Inferior parietal cortex (tissue), 1 donor: Measurements from ENCODE around the gene NCBP3.
"Not testable (repeated sequence)": the region's sequence is repeated elsewhere in the genome, so short reads cannot be mapped to it uniquely, and the experiment has no call there.

Experiments
- DNase-seq: peaks from one replicate; pipeline ENCODE4 v3.0.0-alpha.2; 2016; ENCODE audit errors: extremely low spot score

NCBP3 gene

DNA sequence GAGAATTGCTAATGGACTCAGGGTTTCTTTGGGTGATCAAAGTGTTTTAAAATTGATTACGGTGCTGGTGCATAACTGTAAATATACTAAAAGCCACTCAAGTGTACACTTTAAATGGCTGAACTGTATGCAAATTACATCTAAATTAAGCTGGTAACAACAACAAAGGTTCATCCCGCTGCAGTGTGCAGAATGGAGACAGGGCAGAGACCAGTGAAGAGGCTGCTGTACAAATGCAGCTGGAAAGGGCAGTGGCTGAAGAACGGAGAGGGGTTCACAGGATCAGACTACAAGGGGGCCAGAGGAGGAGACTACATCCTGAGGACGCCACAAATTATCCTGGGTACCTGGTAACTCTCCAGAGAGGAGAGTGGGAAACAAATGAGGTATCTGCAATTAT lies 36.0 kb downstream of the NCBP3 start:
- DNase-seq: no peak

DNA sequence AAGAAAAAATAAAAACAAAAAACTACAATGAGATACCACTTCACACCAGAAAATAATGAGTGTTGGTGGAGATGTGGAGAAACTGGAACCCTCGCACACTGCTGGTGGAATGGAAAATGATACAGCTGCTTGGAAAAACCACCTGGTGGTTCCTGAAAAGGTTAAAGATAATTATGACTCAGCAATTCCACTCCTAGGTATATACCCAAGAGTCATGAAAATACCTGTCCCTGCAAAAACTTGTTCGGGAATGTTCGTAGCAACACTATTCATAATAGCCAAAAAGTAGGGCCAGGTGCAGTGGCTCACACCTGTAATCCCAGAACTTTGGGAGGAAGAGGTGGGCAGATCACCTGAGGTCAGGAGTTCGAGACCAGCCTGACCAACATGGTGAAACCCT lies 36.9 kb downstream of the NCBP3 start:
- DNase-seq: no peak

DNA sequence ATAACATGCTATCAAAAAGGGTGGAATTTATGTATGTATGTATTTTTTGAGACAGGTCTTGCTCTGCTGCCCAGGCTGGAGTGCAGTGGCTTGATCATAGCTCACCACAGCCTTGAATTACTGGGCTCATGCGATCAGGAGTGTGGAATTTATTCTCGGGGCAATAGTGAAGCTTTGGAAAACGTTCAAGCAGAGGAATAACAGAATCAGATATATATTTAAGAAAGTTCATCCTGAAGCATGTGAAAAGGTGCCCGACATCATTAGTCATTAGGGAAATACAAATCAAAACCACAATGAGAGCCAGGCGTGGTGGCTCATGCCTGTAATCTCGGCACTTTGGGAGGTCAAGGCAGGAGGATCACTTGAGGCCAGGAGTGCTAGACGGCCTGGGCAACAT lies 37.3 kb downstream of the NCBP3 start:
- DNase-seq: no peak

DNA sequence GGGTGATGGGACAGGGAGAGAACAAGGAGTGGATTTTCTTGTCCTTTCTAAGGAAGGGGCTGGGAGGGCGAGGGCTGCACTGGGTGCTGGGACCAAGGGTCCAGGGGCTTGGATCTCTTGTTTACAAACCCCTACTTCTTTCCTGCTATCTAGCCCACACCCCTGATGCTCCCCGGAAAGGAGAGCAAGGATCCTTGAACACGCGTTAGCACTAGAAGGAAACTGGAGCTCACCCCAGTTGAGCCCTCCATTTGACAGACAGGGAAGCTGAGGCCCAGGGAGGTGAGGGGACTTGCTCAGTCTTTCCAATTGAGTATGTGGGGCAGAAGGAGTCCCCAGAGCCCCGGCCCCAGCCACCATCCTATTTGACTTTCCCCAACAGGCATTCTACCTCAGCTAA lies 40.5 kb downstream of the NCBP3 start:
- no peak for DNase-seq

DNA sequence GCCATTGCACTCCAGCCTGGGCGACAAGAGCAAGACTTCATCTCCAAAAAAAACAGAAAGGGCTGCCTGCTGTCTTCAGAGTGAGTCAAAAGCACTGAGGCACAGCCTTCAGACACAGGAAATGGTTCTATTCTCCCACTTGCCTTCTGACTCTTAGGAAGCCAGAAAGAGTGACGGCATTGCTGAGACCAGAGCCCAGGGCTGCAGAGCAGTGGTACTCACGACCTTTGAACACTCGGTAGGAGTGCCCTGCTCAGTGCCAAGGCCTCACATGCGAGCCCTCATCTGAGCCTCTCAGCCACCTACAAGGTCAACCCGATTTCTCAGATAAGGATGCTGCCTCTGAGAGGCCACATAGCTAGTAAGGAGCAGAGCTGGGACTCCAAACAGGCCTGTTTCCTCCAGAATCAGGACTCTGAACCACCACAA lies 41.5 kb downstream of the NCBP3 start:
- DNase-seq: no peak

DNA sequence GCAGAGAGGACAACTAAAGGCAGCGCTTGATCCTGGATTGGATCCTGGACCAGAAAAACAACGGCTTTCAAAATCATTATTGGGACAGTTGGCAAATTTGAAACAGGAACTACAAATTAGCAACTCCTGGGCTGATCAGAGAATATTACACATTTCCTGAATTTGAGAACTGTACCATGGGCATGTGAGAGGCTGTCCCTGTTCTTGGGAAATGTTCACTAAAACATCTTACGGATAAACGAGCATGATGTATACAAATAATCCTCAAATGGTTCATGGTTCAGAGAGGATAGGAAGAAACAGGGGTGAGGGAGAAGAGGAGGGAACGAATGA lies 42.8 kb downstream of the NCBP3 start:
- no peak for DNase-seq

DNA sequence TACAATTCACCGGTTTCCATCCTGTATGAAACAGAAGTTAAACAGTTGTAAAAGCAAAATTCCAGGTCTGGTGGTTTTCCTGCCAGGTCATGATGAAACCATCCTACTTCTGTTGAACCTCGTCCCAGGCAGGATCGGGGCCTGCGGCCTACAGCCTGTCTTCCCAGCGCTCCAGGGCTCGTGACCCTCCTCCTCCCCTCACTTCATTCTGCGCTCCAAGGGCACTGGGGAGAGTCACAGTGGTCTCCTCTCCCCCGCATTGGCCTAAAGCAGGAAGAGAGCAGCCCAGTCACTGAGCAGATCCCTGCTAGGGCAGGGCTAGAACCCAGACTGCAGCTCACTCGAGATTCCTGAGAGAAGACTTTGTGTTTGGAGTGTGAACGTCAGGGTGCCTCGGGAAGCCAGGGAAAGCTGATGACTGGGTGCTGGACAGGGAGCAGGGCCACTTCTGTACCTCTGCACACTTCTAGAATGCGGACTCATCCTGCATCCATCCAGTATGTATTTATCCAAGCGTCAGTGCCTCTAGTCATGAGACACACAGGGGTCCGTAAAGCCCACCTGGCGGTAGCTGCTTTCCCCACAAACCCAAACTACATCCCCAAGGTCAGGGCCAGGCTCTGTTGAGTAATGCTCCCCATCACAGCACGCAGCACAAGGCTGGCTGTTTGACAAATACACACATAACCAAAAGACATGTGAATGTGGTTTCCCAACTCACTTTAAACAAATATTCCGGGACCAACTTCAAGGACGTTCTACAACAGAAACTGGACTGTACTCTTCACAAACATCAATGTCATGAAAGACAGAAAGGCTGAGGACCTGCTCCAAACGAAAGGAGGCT lies 43.4 kb downstream of the NCBP3 start:
- no peak for DNase-seq

DNA sequence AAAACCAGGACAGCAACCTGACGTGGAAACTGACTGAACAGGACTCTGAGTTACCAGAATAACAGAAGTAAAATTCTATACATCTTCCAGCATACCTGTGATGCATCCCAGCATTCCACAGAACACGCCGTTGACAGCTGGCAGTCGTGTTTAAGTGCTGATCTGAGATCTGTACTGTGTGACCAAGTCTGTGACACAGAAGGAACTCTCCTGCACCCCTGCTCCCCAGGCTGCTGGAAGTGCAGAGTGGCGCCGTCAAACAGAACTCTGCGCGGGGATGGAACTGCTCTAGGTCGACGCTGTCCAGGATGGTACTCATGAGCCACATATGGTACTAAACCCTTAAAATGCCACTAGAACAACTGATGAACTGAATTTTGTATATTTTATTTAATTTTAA lies 44.3 kb downstream of the NCBP3 start:
- no peak for DNase-seq

DNA sequence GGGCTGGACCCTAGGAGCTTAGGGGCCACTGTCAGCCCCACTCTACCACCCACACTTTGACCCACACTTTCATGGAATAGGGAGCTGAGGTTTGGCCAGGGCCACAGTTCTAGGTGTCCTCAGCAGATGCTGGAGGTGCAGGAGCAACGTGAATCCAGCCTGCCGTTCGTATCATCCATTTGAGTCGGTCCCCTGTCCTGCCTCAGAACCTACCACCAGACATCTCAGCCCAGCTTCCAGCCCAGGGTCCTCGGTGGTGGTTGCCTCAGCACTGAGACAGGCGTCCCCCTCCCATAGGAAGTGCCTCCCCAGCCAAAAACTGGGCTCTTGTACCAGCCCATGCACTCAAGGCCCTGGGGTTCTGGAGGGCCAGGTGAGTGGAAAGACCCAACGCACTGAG lies 44.7 kb downstream of the NCBP3 start:
- no peak for DNase-seq

DNA sequence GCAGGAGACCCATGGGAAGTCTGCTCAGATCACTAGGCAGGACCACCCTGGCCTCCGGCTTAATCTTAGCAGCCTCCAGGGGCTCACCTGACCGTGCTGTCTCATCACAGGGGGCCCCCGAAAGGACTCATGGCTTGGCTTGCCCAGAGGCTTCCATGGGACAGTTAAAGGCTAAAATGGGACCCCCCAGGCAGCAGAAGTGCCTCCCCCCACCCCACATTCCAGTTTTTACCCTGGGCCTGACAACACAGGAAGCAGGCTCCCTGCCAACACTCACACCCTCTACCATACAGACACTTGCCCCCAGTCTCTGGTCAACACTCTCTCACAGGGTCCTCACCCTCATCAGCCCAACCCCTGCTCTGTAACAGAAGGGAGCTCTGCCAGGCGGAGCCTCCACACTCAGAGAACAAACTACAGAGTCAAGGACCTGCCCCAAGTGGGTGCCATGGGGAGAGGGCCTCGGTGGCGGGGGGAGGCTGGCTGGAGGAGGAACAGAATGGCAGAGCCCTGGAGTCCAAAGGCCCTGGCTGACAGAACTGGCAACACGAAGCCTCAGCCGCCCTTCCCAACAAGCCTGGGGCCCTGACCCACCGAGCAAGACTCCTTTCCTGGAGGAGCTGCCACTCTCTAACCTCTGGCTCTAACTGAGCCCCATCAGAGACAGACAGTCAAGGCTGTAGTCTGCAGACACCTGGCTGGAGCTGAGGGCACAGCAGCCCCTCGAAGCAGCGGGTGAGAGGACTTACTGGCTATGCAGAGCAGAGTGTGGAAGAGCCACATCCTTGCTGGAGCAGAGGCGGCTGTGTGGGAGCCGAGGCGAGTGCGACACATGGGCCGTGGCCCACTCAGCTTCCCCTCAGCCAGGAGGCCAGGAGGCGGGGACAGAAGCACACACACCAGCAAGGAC lies 45.4 kb downstream of the NCBP3 start, which contains the start of gene ITGAE:
Gene ITGAE (minus strand): TSS at position 827 of the 910 bp plus-strand sequence. CDS start 44 bp downstream, at position 783.
- DNase-seq: no peak

DNA sequence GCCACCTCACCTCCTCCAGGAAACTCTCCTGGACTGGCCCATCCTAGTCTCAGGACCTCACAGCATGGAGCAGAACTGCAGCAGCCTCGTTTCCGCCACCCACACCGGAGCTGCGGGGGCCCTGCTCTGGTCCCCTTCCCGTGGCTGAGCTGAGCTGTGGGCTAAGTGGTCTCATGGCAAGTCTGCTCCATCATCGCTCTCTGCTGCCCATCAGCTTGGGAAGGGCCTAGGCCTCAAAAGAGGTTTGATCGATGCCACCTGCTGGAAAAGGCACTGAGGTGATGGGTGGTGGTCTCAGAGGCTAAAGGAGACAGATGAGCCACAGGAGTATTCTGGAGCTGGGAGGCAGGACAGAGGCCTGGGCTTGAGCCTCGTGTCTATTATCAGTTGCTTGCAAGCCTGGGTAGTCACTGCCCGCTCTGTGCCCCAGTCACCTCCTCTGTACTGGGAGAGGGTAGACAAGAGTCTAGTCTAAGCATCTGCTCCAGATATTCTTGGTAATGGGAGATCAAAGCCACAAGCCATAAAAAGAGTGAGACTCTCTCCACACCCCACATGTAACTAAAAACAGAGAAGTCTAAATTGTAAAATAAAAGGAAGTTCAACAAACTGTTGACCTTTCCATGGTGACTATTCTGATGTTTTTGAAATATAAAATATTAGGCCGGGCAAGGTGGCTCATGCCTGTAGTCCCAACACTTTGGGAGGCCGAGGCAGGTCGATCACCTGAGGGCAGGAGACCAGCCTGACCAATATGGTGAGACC lies 46.7 kb downstream of the NCBP3 start:
- DNase-seq: no peak

DNA sequence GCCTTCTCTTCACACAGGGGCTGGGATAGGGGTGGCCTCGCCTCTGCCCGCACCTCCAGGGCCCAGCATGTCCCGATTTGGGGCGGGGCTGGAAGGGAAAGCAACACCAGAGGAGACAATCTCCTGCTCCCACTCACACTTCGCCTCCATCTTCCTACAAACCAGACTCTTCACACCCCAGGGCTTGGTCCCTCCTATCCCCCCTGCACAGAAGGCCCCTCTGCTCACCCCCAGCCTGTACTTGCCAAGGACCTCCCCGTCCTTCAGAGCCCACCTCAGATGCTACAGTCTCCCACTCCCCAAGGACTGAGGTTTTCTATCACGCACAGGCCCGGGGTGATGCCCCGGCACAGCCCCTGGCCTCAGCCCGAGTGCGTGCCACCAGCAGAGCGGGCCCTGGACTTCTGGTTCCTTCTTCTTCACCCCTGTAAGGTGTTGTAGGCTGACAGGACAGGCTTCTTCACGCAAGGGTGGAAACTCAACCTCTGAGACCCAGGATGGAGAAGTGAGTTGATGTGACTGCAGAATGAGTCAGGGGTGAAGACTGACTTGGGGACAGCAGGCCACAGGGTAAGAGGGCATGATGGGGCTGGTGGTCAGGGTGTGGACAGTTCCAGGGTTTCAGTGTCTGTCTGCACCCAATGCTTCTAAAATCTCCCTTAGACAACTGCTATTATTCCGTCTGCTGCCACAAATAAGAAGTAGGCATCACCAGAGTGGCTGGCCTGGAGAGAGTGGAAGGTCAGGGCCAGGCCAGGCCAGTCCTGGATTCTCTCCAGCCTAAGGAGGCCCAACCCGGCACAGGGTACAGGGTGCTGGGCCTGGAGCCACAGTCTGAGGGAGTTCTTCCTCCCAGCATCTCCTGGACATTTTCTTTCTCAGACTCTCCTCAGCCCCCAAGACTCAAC lies 47.5 kb downstream of the NCBP3 start:
- DNase-seq: no peak

DNA sequence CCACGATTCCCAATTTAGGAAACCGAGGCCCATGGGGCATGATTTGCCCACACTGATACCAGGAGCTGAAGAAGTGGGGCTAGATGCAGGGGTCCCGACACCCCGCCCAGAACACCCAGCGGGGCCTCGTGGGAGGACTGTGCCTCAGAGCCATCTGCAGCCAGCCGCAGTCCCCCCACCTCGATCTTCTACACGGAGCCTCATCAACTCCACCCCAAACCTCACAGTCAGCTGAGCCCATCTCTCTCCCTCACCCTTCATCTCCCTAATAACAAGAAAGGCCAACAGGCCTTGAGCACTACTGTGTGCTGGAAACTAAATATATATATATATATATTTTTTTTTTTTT lies 49.2 kb downstream of the NCBP3 start:
- no peak for DNase-seq

DNA sequence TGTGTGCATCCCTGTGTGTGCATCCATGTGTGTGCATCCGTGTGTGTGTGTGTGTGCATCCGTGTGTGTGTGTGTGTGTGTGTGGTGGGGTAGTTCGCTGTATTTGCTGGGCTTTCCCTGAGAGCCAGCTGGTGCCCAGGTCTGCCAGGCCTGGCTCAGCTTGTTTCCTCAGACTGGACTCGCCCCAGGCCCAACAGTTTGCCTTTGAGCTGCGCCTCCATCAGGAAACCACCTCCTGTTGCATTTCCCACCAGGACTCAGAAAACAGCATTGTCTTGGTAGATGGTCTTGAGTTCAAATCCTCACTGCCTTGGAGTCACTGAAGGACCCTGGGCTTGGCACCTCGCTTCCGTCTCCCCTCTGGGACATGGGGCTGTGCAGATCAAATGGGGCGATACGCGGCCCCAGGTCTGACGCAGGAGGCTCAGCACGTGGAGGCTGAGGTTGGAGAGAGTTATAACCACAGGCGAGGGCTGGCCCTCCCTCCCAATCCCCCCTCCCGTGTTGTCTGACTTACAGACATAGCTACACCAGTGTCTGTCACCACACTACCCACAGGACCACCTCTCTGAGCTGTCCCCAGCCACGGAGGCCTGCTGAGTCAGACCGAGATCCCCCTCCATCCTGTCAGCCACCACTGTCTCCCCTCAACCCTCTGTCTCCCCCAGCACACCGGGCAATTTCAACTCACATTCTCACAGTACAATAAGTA lies 49.8 kb downstream of the NCBP3 start:
- no peak for DNase-seq

DNA sequence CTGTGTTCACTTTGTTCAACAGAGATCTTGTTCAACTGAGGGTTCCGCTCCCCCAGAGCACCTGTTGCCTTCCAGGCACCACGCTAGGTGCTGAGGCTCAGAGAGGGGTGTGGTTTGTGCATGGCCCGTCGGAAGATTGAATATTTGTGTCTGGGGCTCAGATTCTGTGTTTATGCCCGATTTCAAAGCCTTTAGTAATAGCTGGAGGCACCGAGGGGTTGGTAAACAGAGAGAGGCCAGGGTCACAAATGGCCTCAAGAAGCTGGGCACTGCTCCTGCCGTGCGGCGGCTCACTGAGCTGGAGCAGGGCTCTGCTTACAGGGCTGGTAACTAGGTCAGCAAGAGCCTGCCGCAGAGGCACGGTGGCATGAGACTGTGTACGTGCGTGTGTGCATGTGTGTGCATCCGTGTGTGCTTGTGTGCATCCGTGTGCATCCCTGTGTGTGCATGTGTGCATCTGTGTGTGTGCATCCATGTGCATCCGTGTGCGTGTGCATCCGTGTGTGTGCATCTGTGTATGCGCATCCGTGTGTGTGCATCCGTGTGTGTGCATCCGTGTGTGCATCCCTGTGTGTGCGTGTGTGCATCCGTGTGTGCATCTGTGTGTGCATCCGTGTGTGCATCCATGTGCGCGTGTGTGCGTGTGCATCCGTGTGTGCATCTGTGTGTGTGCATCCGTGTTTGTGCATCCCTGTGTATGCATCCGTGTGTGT lies 50.5 kb downstream of the NCBP3 start:
- DNase-seq: no peak

DNA sequence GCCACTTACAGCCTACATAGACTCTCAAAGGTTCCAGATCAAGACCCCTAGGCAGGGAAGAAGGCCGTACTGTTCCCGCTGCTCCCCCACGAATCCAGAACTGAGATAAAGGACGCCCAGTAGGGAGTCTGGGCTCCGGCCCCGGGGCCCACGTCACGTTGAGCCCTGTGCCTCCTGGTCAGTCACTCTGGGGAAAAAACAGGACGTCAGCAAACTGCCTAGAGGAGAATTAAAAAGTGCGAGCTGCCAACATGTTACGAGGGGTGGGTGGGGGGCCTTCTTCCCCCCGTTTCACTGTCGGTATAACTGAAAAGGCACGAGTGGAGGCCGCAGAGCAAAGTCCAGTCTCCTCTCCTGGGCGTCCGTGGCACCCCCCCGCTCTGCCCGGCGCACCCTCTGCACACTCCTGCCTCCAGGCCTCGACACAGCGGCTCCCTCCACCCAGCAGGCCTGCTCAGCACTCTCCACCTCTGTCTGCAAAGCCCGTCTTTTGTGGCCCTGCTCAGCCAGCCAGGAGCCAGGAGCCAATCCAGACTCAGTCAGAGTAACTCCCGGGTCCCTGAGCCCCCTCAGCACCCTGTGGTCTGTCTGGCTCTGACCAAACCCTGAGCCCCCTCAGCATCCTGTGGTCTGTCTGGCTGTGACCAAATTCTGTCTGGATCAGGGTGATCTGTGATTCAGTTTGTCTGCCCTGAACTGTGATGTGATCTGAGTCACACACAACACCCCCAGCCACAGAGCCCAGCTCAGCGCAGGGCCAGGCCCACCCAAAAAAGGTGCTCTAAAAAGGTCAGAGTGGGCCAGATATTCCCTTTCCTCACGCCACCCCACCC lies 51.3 kb downstream of the NCBP3 start:
- no peak for DNase-seq

DNA sequence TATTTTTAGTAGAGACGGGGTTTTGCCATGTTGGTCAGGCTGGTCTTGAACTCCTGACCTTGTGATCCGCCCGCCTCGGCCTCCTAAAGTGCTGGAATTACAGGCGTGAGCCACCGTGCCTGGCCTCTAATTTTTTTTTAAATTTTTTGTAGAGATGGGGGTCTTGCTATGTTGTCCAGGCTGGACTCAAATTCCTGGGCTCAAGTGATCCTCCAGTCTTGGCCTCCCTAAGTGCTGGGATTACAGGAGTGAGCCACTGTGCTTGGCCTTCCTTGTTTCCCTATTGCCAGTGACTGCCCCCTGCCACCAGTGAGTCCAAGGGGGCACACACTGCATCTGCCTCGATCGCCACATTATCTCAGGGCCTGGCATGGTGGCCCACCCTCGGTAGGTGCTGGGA lies 51.9 kb downstream of the NCBP3 start:
- not testable (repeated sequence) for DNase-seq

DNA sequence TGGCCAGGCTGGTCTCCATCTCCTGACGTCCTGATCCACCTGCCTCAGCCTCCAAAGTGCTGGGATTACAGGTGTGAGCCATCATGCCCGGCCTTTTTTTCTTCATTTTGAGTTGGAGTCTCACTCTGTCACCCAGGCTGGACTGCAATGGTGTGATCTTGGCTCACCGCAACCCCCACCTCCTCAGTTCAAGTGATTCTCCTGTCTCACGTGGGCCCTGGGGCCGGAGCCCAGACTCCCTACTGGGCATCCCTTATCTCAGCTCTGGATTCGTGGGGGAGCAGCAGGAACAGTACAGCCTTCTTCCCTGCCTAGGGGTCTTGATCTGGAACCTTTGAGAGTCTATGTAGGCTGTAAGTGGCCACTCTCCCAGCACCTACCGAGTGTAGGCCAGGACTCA lies 52.8 kb downstream of the NCBP3 start:
- not testable (repeated sequence) for DNase-seq

DNA sequence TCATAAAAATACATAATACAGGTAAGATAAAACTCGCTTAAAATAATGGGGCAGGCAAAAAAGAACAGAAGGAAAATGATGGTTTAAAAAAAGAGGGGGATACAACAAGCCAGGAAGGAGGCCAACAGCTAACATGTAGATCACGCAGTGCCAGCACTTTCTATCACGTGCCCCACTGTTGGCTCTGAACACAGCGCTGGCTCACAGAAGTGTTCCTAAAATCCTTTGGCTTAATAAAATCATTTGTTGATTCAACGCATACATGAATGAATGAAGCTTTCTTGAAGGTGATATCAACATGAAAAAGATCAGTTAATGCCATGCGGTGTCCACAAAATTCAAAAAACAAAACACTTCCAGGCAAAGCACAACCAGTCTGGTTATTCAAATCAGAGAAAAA lies 53.6 kb downstream of the NCBP3 start:
- peak; percentile 43 for DNase-seq
